H1 (cell line): ENCODE measurements around the gene RASL10A. TPM values are rescaled to one million over a fixed set of nuclear protein-coding genes. Genes with fewer than 3 reads are reported as not detected.

ENCODE experiments used
- CTCF ChIA-PET: fragments of 300-600 bp; sonication (Branson Sonifier 250); formaldehyde crosslinking; loops from one replicate; lab custom pipeline; 2021; ENCODE audit not compliant: partially characterized antibody; lab: Charles Lee
- POLR2A ChIA-PET: fragments of 300-600 bp; sonication (Branson Sonifier 250); formaldehyde crosslinking; loops from one replicate; lab custom pipeline; 2021; ENCODE audit warnings: inconsistent platforms; ENCODE audit not compliant: partially characterized antibody; lab: Charles Lee
- DNase-seq, 2 experiments: peaks; one replicate each; pipeline versions ENCODE4 v3.0.0 to v3.0.0-alpha.2; 2010 to 2022; ENCODE audit warnings: low spot score in 2 of 2, low read depth in 1 of 2, mixed read lengths in 1 of 2
- FAIRE-seq: peaks from 2 replicates; lab custom pipeline; 2011; peaks lifted over from hg19 to GRCh38; lab: Jason Lieb, UNC
- H2AFZ ChIP-seq: 2 replicates; pipeline ENCODE4 v1.8.1; 2012; ENCODE audit warnings: low read length, inconsistent platforms
- H2AK5ac ChIP-seq: 2 replicates; pipeline ENCODE4 v1.6.1; 2013; ENCODE audit warnings: low read depth, low read length
- H2BK120ac ChIP-seq: replicated peaks from 2 replicates; pipeline ENCODE3; 2013; ENCODE audit warnings: low read depth, low read length, inconsistent platforms
- H2BK12ac ChIP-seq: 2 replicates; pipeline ENCODE4 v1.6.1; 2013; ENCODE audit warnings: low read depth, low read length
- H2BK15ac ChIP-seq: 2 replicates; pipeline ENCODE4 v1.6.1; 2013; ENCODE audit warnings: low read length
- H2BK20ac ChIP-seq: 2 replicates; pipeline ENCODE4 v1.6.1; 2013; ENCODE audit warnings: low read length
- H2BK5ac ChIP-seq: 2 replicates; pipeline ENCODE4 v1.6.1; 2013; ENCODE audit warnings: low read depth, low read length
- H3K14ac ChIP-seq: 2 replicates; pipeline ENCODE4 v1.6.1; 2013; ENCODE audit warnings: inconsistent platforms; ENCODE audit not compliant: insufficient read length
- H3K18ac ChIP-seq: 2 replicates; pipeline ENCODE4 v1.6.1; 2013; ENCODE audit warnings: low read length; ENCODE audit errors: extremely low read depth
- H3K23ac ChIP-seq: 2 replicates; pipeline ENCODE4 v1.6.1; 2013; ENCODE audit warnings: inconsistent platforms; ENCODE audit not compliant: insufficient read length
- H3K23me2 ChIP-seq: 2 replicates; pipeline ENCODE4 v1.6.1; 2013; ENCODE audit warnings: low read depth, low read length
- H3K27ac ChIP-seq: 2 replicates; pipeline ENCODE4 v1.6.1; 2011; ENCODE audit warnings: low read depth, low read length, inconsistent platforms
- H3K27me3 ChIP-seq, 4 experiments: replicated peaks in 1 of 4; 1 replicate in 1 of 4; 2 replicates in 3 of 4; pipeline versions ENCODE4 v1.6.1 to v1.8.1; 2011 to 2013; ENCODE audit warnings: low read length in 3 of 4, mild to moderate bottlenecking in 3 of 4, inconsistent platforms in 2 of 4, mixed read lengths in 2 of 4, moderate library complexity in 1 of 4; ENCODE audit not compliant: control insufficient read depth in 3 of 4, insufficient read depth in 3 of 4; ENCODE audit errors: extremely low read depth in 1 of 4
- H3K36me3 ChIP-seq, 4 experiments: 2 replicates each; pipeline versions ENCODE4 v1.6.1 to v1.8.1; 2011 to 2013; ENCODE audit warnings: mild to moderate bottlenecking in 4 of 4, low read length in 3 of 4, moderate library complexity in 2 of 4, control low read depth in 1 of 4, inconsistent platforms in 1 of 4; ENCODE audit not compliant: insufficient read depth in 4 of 4, control insufficient read depth in 2 of 4
- H3K4ac ChIP-seq: replicated peaks from 2 replicates; pipeline ENCODE3; 2013; ENCODE audit warnings: low read length, low read depth, mixed read lengths, inconsistent platforms; ENCODE audit not compliant: insufficient read length
- H3K4me1 ChIP-seq, 4 experiments: replicated peaks in 1 of 4; 1 replicate in 1 of 4; 2 replicates in 3 of 4; pipeline versions ENCODE4 v1.6.1 to v1.8.1; 2011 to 2013; ENCODE audit warnings: low read length in 3 of 4, inconsistent platforms in 2 of 4, mixed read lengths in 1 of 4; ENCODE audit not compliant: insufficient read depth in 4 of 4, control insufficient read depth in 3 of 4
- H3K4me2 ChIP-seq, 2 experiments: 2 replicates each; pipeline versions ENCODE4 v1.6.1 to v1.8.1; 2011 to 2013; ENCODE audit warnings: low read depth in 2 of 2, low read length in 2 of 2, control low read depth in 1 of 2, inconsistent platforms in 1 of 2, mild to moderate bottlenecking in 1 of 2; ENCODE audit not compliant: insufficient read depth in 1 of 2
- H3K4me3 ChIP-seq, 4 experiments: fragments of 200-600, 300-600 bp in 1 of 4; sonication (generic), shearing (Covaris generic), sonication (Bioruptor Twin) in 1 of 4; 2 replicates each; pipeline versions ENCODE4 v1.5.1 to v1.8.1; 2011 to 2016; ENCODE audit warnings: low read length in 4 of 4, low read depth in 3 of 4, control low read depth in 2 of 4, inconsistent platforms in 2 of 4, mild to moderate bottlenecking in 2 of 4, mixed read lengths in 1 of 4, moderate library complexity in 1 of 4; ENCODE audit not compliant: insufficient read depth in 2 of 4; ENCODE audit errors: extremely low read depth in 1 of 4
- H3K56ac ChIP-seq: replicated peaks from 2 replicates; pipeline ENCODE3; 2013; ENCODE audit warnings: low read depth, mild to moderate bottlenecking, mixed read lengths, low read length, inconsistent platforms; ENCODE audit not compliant: insufficient read length
- H3K79me1 ChIP-seq: 2 replicates; pipeline ENCODE4 v1.6.1; 2013; ENCODE audit warnings: low read depth, low read length, control low read depth
- H3K79me2 ChIP-seq, 2 experiments: 2 replicates each; pipeline versions ENCODE4 v1.6.1 to v1.8.1; 2012 to 2013; ENCODE audit warnings: low read length in 2 of 2, mild to moderate bottlenecking in 2 of 2, inconsistent platforms in 1 of 2; ENCODE audit not compliant: insufficient read depth in 2 of 2, control insufficient read depth in 1 of 2
- H3K9ac ChIP-seq, 4 experiments: replicated peaks in 1 of 4; 1 replicate in 1 of 4; 2 replicates in 3 of 4; pipeline versions ENCODE4 v1.6.1 to v1.8.1; 2011 to 2013; ENCODE audit warnings: low read depth in 3 of 4, low read length in 3 of 4, control low read depth in 2 of 4, mild to moderate bottlenecking in 2 of 4, moderate library complexity in 2 of 4, inconsistent platforms in 1 of 4; ENCODE audit errors: extremely low read depth in 1 of 4
- H3K9me3 ChIP-seq, 2 experiments: 2 replicates each; pipeline versions ENCODE4 v1.6.1 to v1.8.1; 2012 to 2013; ENCODE audit warnings: mild to moderate bottlenecking in 2 of 2, moderate library complexity in 2 of 2, control low read depth in 1 of 2, inconsistent platforms in 1 of 2, low read depth in 1 of 2, low read length in 1 of 2, mixed read lengths in 1 of 2; ENCODE audit not compliant: insufficient read depth in 2 of 2
- H4K20me1 ChIP-seq, 2 experiments: replicated peaks in 1 of 2; 2 replicates each; pipeline versions ENCODE3 to v1.8.1; 2011 to 2013; ENCODE audit warnings: inconsistent platforms in 2 of 2, low read length in 2 of 2, mild to moderate bottlenecking in 1 of 2; ENCODE audit not compliant: insufficient read depth in 2 of 2, control insufficient read depth in 1 of 2
- H4K5ac ChIP-seq: 2 replicates; pipeline ENCODE4 v1.6.1; 2013; ENCODE audit warnings: low read length, low read depth, mixed read lengths, inconsistent platforms; ENCODE audit not compliant: insufficient read length
- H4K8ac ChIP-seq: 2 replicates; pipeline ENCODE4 v1.8.0; 2013; ENCODE audit warnings: mild to moderate bottlenecking, moderate library complexity, low read length, inconsistent platforms; ENCODE audit not compliant: insufficient read depth; ENCODE audit errors: extremely low read depth
- H4K91ac ChIP-seq: replicated peaks from 2 replicates; pipeline ENCODE3; 2013; ENCODE audit warnings: low read length, mixed read lengths, inconsistent platforms; ENCODE audit not compliant: insufficient read length
- CEBPB ChIP-seq: IDR thresholded peaks from 2 replicates; pipeline ENCODE4 v1.6.1; 2012; ENCODE audit warnings: low read depth, low read length
- CREB1 ChIP-seq: IDR thresholded peaks from 2 replicates; pipeline ENCODE4 v1.6.1; 2012; ENCODE audit warnings: inconsistent platforms
- EZH2 ChIP-seq: fragments of 200-600 bp; sonication (generic); IDR thresholded peaks from 2 replicates; pipeline ENCODE4 v1.7.1; 2012; ENCODE audit warnings: low read depth, mild to moderate bottlenecking, moderate library complexity, low read length, inconsistent platforms; ENCODE audit not compliant: severe bottlenecking
- KDM5A ChIP-seq: fragments of 200-600 bp; IDR thresholded peaks from 2 replicates; pipeline ENCODE4 v1.7.1; 2012; ENCODE audit warnings: mild to moderate bottlenecking, low read length, inconsistent platforms, mixed read lengths
- NANOG ChIP-seq: IDR thresholded peaks from 2 replicates; pipeline ENCODE4 v1.6.1; 2011; ENCODE audit warnings: low read length, low read depth, mild to moderate bottlenecking, inconsistent platforms; ENCODE audit not compliant: insufficient read depth, poor library complexity, severe bottlenecking
- PHF8 ChIP-seq: fragments of 200-600 bp; sonication (generic); conservative IDR thresholded peaks from 2 replicates; pipeline ENCODE4 v1.7.1; 2012; ENCODE audit warnings: low read depth, mild to moderate bottlenecking, inconsistent platforms, low read length, moderate library complexity
- POLR2AphosphoS5 ChIP-seq: IDR thresholded peaks from 2 replicates; pipeline ENCODE4 v1.6.1; 2011; ENCODE audit warnings: low read depth, low read length
- RXRA ChIP-seq: IDR thresholded peaks from 2 replicates; pipeline ENCODE4 v1.6.1; 2011; ENCODE audit warnings: low read depth, mild to moderate bottlenecking, low read length, moderate library complexity; ENCODE audit not compliant: insufficient read depth
- WGBS, 2 experiments: shearing (Covaris generic) in 1 of 2; methylation state at CpG; one replicate each; pipeline versions ENCODE4 v1.1.6 to v1.1.7; 2013 to 2015; ENCODE audit warnings: low lambda C conversion rate in 2 of 2, mixed read lengths in 2 of 2, inconsistent platforms in 1 of 2, low coverage in 1 of 2, missing lambda C conversion rate in 1 of 2; ENCODE audit not compliant: insufficient replicate concordance in 2 of 2, insufficient coverage in 1 of 2, insufficient read length in 1 of 2; ENCODE audit errors: extremely low coverage in 1 of 2, missing lambda C conversion rate in 1 of 2; 5-methylcytosine and 5-hydroxymethylcytosine counted together
- polyA plus RNA-seq, 7 experiments: library from polyadenylated mRNA; depleted of rRNA in 3 of 7; stranded (reverse) in 5 of 7; unstranded in 2 of 7; fragments of >200 nt in 5 of 7; fragments of 200-250 nt in 2 of 7; gene quantifications; 1 replicate in 5 of 7; 2 replicates in 1 of 7; 4 replicates in 1 of 7; pipeline versions ENCODE4 v1.2.1 to v1.2.3, GENCODE V29; 2011 to 2013; ENCODE audit warnings: missing spikeins in 2 of 7, mixed read lengths in 2 of 7
- total RNA-seq: library from RNA; stranded (reverse); fragmentation: NEBNext Ultra II Directional; extraction: Animal tissue kit (Norgen Biotek cat#: 25700); gene quantifications from 2 replicates; pipeline ENCODE4 v1.2.1, GENCODE V29; 2021

The RASL10A gene
- total and polyA plus RNA-seq, 2 of the 8 experiments (the other 6 are each of a cell fraction or from before 2014, with no cell fraction given) = 1.1 to 1.5 TPM

- Histone ChIP-seq H2AFZ (no peak overlapping the region), H3K4me2 (no peak overlapping the region), H3K4me1 (no peaks in the 10 kb centered on the region), H3K56ac (no peak overlapping the region), H3K27me3 (no peaks in the 10 kb centered on the region), H2AK5ac (no peak overlapping the region), H4K8ac (no peak overlapping the region), H3K79me2 (peaks cover 2 to 50% of the 10 kb centered on the region in 2 experiments; a peak in 2 of 4 replicates), H3K9me3 (no peaks in the 10 kb centered on the region), H3K4me3 (no peak overlapping the region), H3K18ac (no peak overlapping the region), H3K9ac (no peak overlapping the region), H3K36me3 (peaks cover 35 to 97% (median 72%) of the 10 kb centered on the region in 4 experiments), H3K4ac (no peak overlapping the region), H2BK20ac (no peak overlapping the region), H3K23ac (no peak overlapping the region), H3K23me2 (no peaks in the 10 kb centered on the region), H2BK15ac (no peak overlapping the region), H2BK12ac (no peak overlapping the region), H4K20me1 (peaks cover 10 to 16% of the 10 kb centered on the region in 2 experiments), H2BK120ac (no peak overlapping the region), H3K27ac (no peak overlapping the region), H3K79me1 (peaks cover 2% of the 10 kb centered on the region; the same call in 1 of the 2 replicates), H2BK5ac (no peak overlapping the region), H3K14ac (no peak overlapping the region), H4K91ac (no peak overlapping the region), H4K5ac (no peak overlapping the region)
- FAIRE-seq (no peak), DNase-seq (no peak)
- TF ChIP-seq KDM5A (no peak), PHF8 (no peak), CREB1 (no peak), CEBPB (no peak), EZH2 (no peak), POLR2AphosphoS5 (no peak), RXRA (no peak), NANOG (no peak)
- ChIA-PET POLR2A (interaction anchor here (1.1 to 20.1 kb wide), 3 partner anchors 13 to 24 kb away, joined by 5 to 436 read pairs (median 66); partner anchors contain the start of genes EWSR1, GAS2L1 and RHBDD3), CTCF (no interaction called here)
- WGBS, 2 experiments = 92% methylated on average over 5 of the region's 5 CpGs; no CpG with 5 or more reads in 1 of the 2 experiments
These were observed 25.4 kb downstream of the RASL10A start for GRCh38 chr22:29290061-29290460.
